H1 (cell line): ENCODE results near the gene PTMA. TPM values are rescaled to one million over a fixed set of nuclear protein-coding genes. Genes with fewer than 3 reads are reported as not detected.

Source experiments
- CTCF ChIA-PET: fragments of 300-600 bp; sonication (Branson Sonifier 250); formaldehyde crosslinking; loops from one replicate; lab custom pipeline; 2021; ENCODE audit not compliant: partially characterized antibody; lab: Charles Lee
- POLR2A ChIA-PET: fragments of 300-600 bp; sonication (Branson Sonifier 250); formaldehyde crosslinking; loops from one replicate; lab custom pipeline; 2021; ENCODE audit warnings: inconsistent platforms; ENCODE audit not compliant: partially characterized antibody; lab: Charles Lee
- DNase-seq, 2 experiments: peaks; one replicate each; pipeline versions ENCODE4 v3.0.0 to v3.0.0-alpha.2; 2010 to 2022; ENCODE audit warnings: low spot score in 2 of 2, low read depth in 1 of 2, mixed read lengths in 1 of 2
- FAIRE-seq: peaks from 2 replicates; lab custom pipeline; 2011; peaks lifted over from hg19 to GRCh38; lab: Jason Lieb, UNC
- H2AFZ ChIP-seq: 2 replicates; pipeline ENCODE4 v1.8.1; 2012; ENCODE audit warnings: low read length, inconsistent platforms
- H2AK5ac ChIP-seq: 2 replicates; pipeline ENCODE4 v1.6.1; 2013; ENCODE audit warnings: low read depth, low read length
- H2BK120ac ChIP-seq: replicated peaks from 2 replicates; pipeline ENCODE3; 2013; ENCODE audit warnings: low read depth, low read length, inconsistent platforms
- H2BK12ac ChIP-seq: 2 replicates; pipeline ENCODE4 v1.6.1; 2013; ENCODE audit warnings: low read depth, low read length
- H2BK15ac ChIP-seq: 2 replicates; pipeline ENCODE4 v1.6.1; 2013; ENCODE audit warnings: low read length
- H2BK20ac ChIP-seq: 2 replicates; pipeline ENCODE4 v1.6.1; 2013; ENCODE audit warnings: low read length
- H2BK5ac ChIP-seq: 2 replicates; pipeline ENCODE4 v1.6.1; 2013; ENCODE audit warnings: low read depth, low read length
- H3K14ac ChIP-seq: 2 replicates; pipeline ENCODE4 v1.6.1; 2013; ENCODE audit warnings: inconsistent platforms; ENCODE audit not compliant: insufficient read length
- H3K18ac ChIP-seq: 2 replicates; pipeline ENCODE4 v1.6.1; 2013; ENCODE audit warnings: low read length; ENCODE audit errors: extremely low read depth
- H3K23ac ChIP-seq: 2 replicates; pipeline ENCODE4 v1.6.1; 2013; ENCODE audit warnings: inconsistent platforms; ENCODE audit not compliant: insufficient read length
- H3K23me2 ChIP-seq: 2 replicates; pipeline ENCODE4 v1.6.1; 2013; ENCODE audit warnings: low read depth, low read length
- H3K27ac ChIP-seq: 2 replicates; pipeline ENCODE4 v1.6.1; 2011; ENCODE audit warnings: low read depth, low read length, inconsistent platforms
- H3K27me3 ChIP-seq, 4 experiments: replicated peaks in 1 of 4; 1 replicate in 1 of 4; 2 replicates in 3 of 4; pipeline versions ENCODE4 v1.6.1 to v1.8.1; 2011 to 2013; ENCODE audit warnings: low read length in 3 of 4, mild to moderate bottlenecking in 3 of 4, inconsistent platforms in 2 of 4, mixed read lengths in 2 of 4, moderate library complexity in 1 of 4; ENCODE audit not compliant: control insufficient read depth in 3 of 4, insufficient read depth in 3 of 4; ENCODE audit errors: extremely low read depth in 1 of 4
- H3K36me3 ChIP-seq, 4 experiments: 2 replicates each; pipeline versions ENCODE4 v1.6.1 to v1.8.1; 2011 to 2013; ENCODE audit warnings: mild to moderate bottlenecking in 4 of 4, low read length in 3 of 4, moderate library complexity in 2 of 4, control low read depth in 1 of 4, inconsistent platforms in 1 of 4; ENCODE audit not compliant: insufficient read depth in 4 of 4, control insufficient read depth in 2 of 4
- H3K4ac ChIP-seq: replicated peaks from 2 replicates; pipeline ENCODE3; 2013; ENCODE audit warnings: low read length, low read depth, mixed read lengths, inconsistent platforms; ENCODE audit not compliant: insufficient read length
- H3K4me1 ChIP-seq, 4 experiments: replicated peaks in 1 of 4; 1 replicate in 1 of 4; 2 replicates in 3 of 4; pipeline versions ENCODE4 v1.6.1 to v1.8.1; 2011 to 2013; ENCODE audit warnings: low read length in 3 of 4, inconsistent platforms in 2 of 4, mixed read lengths in 1 of 4; ENCODE audit not compliant: insufficient read depth in 4 of 4, control insufficient read depth in 3 of 4
- H3K4me2 ChIP-seq, 2 experiments: 2 replicates each; pipeline versions ENCODE4 v1.6.1 to v1.8.1; 2011 to 2013; ENCODE audit warnings: low read depth in 2 of 2, low read length in 2 of 2, control low read depth in 1 of 2, inconsistent platforms in 1 of 2, mild to moderate bottlenecking in 1 of 2; ENCODE audit not compliant: insufficient read depth in 1 of 2
- H3K4me3 ChIP-seq, 4 experiments: fragments of 200-600, 300-600 bp in 1 of 4; sonication (generic), shearing (Covaris generic), sonication (Bioruptor Twin) in 1 of 4; 2 replicates each; pipeline versions ENCODE4 v1.5.1 to v1.8.1; 2011 to 2016; ENCODE audit warnings: low read length in 4 of 4, low read depth in 3 of 4, control low read depth in 2 of 4, inconsistent platforms in 2 of 4, mild to moderate bottlenecking in 2 of 4, mixed read lengths in 1 of 4, moderate library complexity in 1 of 4; ENCODE audit not compliant: insufficient read depth in 2 of 4; ENCODE audit errors: extremely low read depth in 1 of 4
- H3K56ac ChIP-seq: replicated peaks from 2 replicates; pipeline ENCODE3; 2013; ENCODE audit warnings: low read depth, mild to moderate bottlenecking, mixed read lengths, low read length, inconsistent platforms; ENCODE audit not compliant: insufficient read length
- H3K79me1 ChIP-seq: 2 replicates; pipeline ENCODE4 v1.6.1; 2013; ENCODE audit warnings: low read depth, low read length, control low read depth
- H3K79me2 ChIP-seq, 2 experiments: 2 replicates each; pipeline versions ENCODE4 v1.6.1 to v1.8.1; 2012 to 2013; ENCODE audit warnings: low read length in 2 of 2, mild to moderate bottlenecking in 2 of 2, inconsistent platforms in 1 of 2; ENCODE audit not compliant: insufficient read depth in 2 of 2, control insufficient read depth in 1 of 2
- H3K9ac ChIP-seq, 4 experiments: replicated peaks in 1 of 4; 1 replicate in 1 of 4; 2 replicates in 3 of 4; pipeline versions ENCODE4 v1.6.1 to v1.8.1; 2011 to 2013; ENCODE audit warnings: low read depth in 3 of 4, low read length in 3 of 4, control low read depth in 2 of 4, mild to moderate bottlenecking in 2 of 4, moderate library complexity in 2 of 4, inconsistent platforms in 1 of 4; ENCODE audit errors: extremely low read depth in 1 of 4
- H3K9me3 ChIP-seq, 2 experiments: 2 replicates each; pipeline versions ENCODE4 v1.6.1 to v1.8.1; 2012 to 2013; ENCODE audit warnings: mild to moderate bottlenecking in 2 of 2, moderate library complexity in 2 of 2, control low read depth in 1 of 2, inconsistent platforms in 1 of 2, low read depth in 1 of 2, low read length in 1 of 2, mixed read lengths in 1 of 2; ENCODE audit not compliant: insufficient read depth in 2 of 2
- H4K20me1 ChIP-seq, 2 experiments: replicated peaks in 1 of 2; 2 replicates each; pipeline versions ENCODE3 to v1.8.1; 2011 to 2013; ENCODE audit warnings: inconsistent platforms in 2 of 2, low read length in 2 of 2, mild to moderate bottlenecking in 1 of 2; ENCODE audit not compliant: insufficient read depth in 2 of 2, control insufficient read depth in 1 of 2
- H4K5ac ChIP-seq: 2 replicates; pipeline ENCODE4 v1.6.1; 2013; ENCODE audit warnings: low read length, low read depth, mixed read lengths, inconsistent platforms; ENCODE audit not compliant: insufficient read length
- H4K8ac ChIP-seq: 2 replicates; pipeline ENCODE4 v1.8.0; 2013; ENCODE audit warnings: mild to moderate bottlenecking, moderate library complexity, low read length, inconsistent platforms; ENCODE audit not compliant: insufficient read depth; ENCODE audit errors: extremely low read depth
- H4K91ac ChIP-seq: replicated peaks from 2 replicates; pipeline ENCODE3; 2013; ENCODE audit warnings: low read length, mixed read lengths, inconsistent platforms; ENCODE audit not compliant: insufficient read length
- BCL11A ChIP-seq, 2 experiments: IDR thresholded peaks; one replicate each; pipeline ENCODE4 v1.6.1; 2011; ENCODE audit warnings: low read depth in 2 of 2, low read length in 2 of 2, mild to moderate bottlenecking in 2 of 2
- CBX5 ChIP-seq: fragments of 300-800, 300-1000 bp; sonication (generic); IDR thresholded peaks from 2 replicates; pipeline ENCODE4 v1.7.1; 2016; ENCODE audit warnings: antibody characterized with exemption, low read length, low read depth
- CEBPB ChIP-seq: IDR thresholded peaks from 2 replicates; pipeline ENCODE4 v1.6.1; 2012; ENCODE audit warnings: low read depth, low read length
- E2F6 ChIP-seq: IDR thresholded peaks from 2 replicates; pipeline ENCODE4 v1.6.1; 2012; ENCODE audit warnings: inconsistent platforms
- HDAC2 ChIP-seq, 2 experiments: fragments of 300-600 bp in 1 of 2; sonication (generic) in 1 of 2; IDR thresholded peaks; 2 replicates each; pipeline ENCODE4 v1.6.1; 2011 to 2012; ENCODE audit warnings: low read depth in 2 of 2, low read length in 2 of 2, mild to moderate bottlenecking in 2 of 2, moderate library complexity in 2 of 2, borderline replicate concordance in 1 of 2, inconsistent platforms in 1 of 2
- JUN ChIP-seq: IDR thresholded peaks from 2 replicates; pipeline ENCODE4 v1.6.1; 2011; ENCODE audit warnings: low read depth, mild to moderate bottlenecking, improper control_type of control experiment, low read length
- POLR2AphosphoS5 ChIP-seq: IDR thresholded peaks from 2 replicates; pipeline ENCODE4 v1.6.1; 2011; ENCODE audit warnings: low read depth, low read length
- POU5F1 ChIP-seq: IDR thresholded peaks from 2 replicates; pipeline ENCODE4 v1.6.1; 2011; ENCODE audit warnings: low read depth, mild to moderate bottlenecking, low read length, moderate library complexity
- RXRA ChIP-seq: IDR thresholded peaks from 2 replicates; pipeline ENCODE4 v1.6.1; 2011; ENCODE audit warnings: low read depth, mild to moderate bottlenecking, low read length, moderate library complexity; ENCODE audit not compliant: insufficient read depth
- SAP30 ChIP-seq: fragments of 300-600 bp; sonication (generic); IDR thresholded peaks from 2 replicates; pipeline ENCODE4 v1.7.1; 2012; ENCODE audit warnings: low read length, moderate library complexity, mild to moderate bottlenecking, inconsistent platforms; ENCODE audit not compliant: insufficient read depth, insufficient replicate concordance
- SUZ12 ChIP-seq: fragments of 200-600 bp; sonication (generic); IDR thresholded peaks from 2 replicates; pipeline ENCODE4 v1.6.1; 2012; ENCODE audit warnings: mild to moderate bottlenecking, inconsistent platforms, low read length, moderate library complexity, mixed read lengths
- TAF1 ChIP-seq: IDR thresholded peaks from 2 replicates; pipeline ENCODE4 v1.6.1; 2011; ENCODE audit warnings: mild to moderate bottlenecking, low read depth, low read length
- TCF12 ChIP-seq: IDR thresholded peaks from 2 replicates; pipeline ENCODE4 v1.6.1; 2011; ENCODE audit warnings: low read depth, mild to moderate bottlenecking, low read length
- WGBS, 2 experiments: shearing (Covaris generic) in 1 of 2; methylation state at CpG; one replicate each; pipeline versions ENCODE4 v1.1.6 to v1.1.7; 2013 to 2015; ENCODE audit warnings: low lambda C conversion rate in 2 of 2, mixed read lengths in 2 of 2, inconsistent platforms in 1 of 2, low coverage in 1 of 2, missing lambda C conversion rate in 1 of 2; ENCODE audit not compliant: insufficient replicate concordance in 2 of 2, insufficient coverage in 1 of 2, insufficient read length in 1 of 2; ENCODE audit errors: extremely low coverage in 1 of 2, missing lambda C conversion rate in 1 of 2; 5-methylcytosine and 5-hydroxymethylcytosine counted together
- polyA plus RNA-seq, 7 experiments: library from polyadenylated mRNA; depleted of rRNA in 3 of 7; stranded (reverse) in 5 of 7; unstranded in 2 of 7; fragments of >200 nt in 5 of 7; fragments of 200-250 nt in 2 of 7; gene quantifications; 1 replicate in 5 of 7; 2 replicates in 1 of 7; 4 replicates in 1 of 7; pipeline versions ENCODE4 v1.2.1 to v1.2.3, GENCODE V29; 2011 to 2013; ENCODE audit warnings: missing spikeins in 2 of 7, mixed read lengths in 2 of 7
- total RNA-seq: library from RNA; stranded (reverse); fragmentation: NEBNext Ultra II Directional; extraction: Animal tissue kit (Norgen Biotek cat#: 25700); gene quantifications from 2 replicates; pipeline ENCODE4 v1.2.1, GENCODE V29; 2021

PTMA gene
- total and polyA plus RNA-seq, 2 of the 8 experiments (the other 6 are each of a cell fraction or from before 2014, with no cell fraction given) = 683 to 2,680 TPM

GRCh38 chr2:231660860-231661259 lies 47.5 kb upstream of the PTMA start:
- no peak overlapping the region for H3K4ac ChIP-seq
- POLR2A ChIA-PET = interaction anchor here (1.0 to 7.3 kb wide), 12 partner anchors 8 to 53 kb away, joined by 3 to 100 read pairs (median 6); partner anchors contain the start of gene PTMA

More at GRCh38 chr2:231660860-231661259, 47.5 kb upstream of the PTMA start:
- Histone ChIP-seq H2BK15ac (peak overlapping the region; percentile 46), H4K91ac (peak overlapping the region; percentile 53), H3K4me1 (peaks cover 0 to 21% (median 4%) of the 10 kb centered on the region in 4 experiments; a peak in 6 of 7 replicates), H2BK20ac (peak overlapping the region; percentile 29; the same call in 1 of the 2 replicates), H3K9me3 (no peaks in the 10 kb centered on the region; a peak in 1 of 4 replicates), H3K23ac (no peak overlapping the region), H2BK5ac (no peak overlapping the region), H4K8ac (no peak overlapping the region), H3K23me2 (peaks cover 2% of the 10 kb centered on the region; the same call in 1 of the 2 replicates), H2BK120ac (peak overlapping the region; percentile 13), H4K5ac (no peak overlapping the region), H3K9ac (no peak overlapping the region), H4K20me1 (no peaks in the 10 kb centered on the region), H3K27ac (no peak overlapping the region; the same call in 1 of the 2 replicates), H3K4me2 (no peak overlapping the region), H3K4me3 (no peak overlapping the region), H3K27me3 (peaks cover 0 to 10% (median 3%) of the 10 kb centered on the region in 4 experiments; a peak in 5 of 7 replicates), H3K36me3 (no peaks in the 10 kb centered on the region)
- 93% methylated on average over 8 of the region's 8 CpGs; no CpG with 5 or more reads in 1 of the 2 experiments for WGBS, 2 experiments
- CTCF ChIA-PET = interaction anchor here (0.7 to 11.3 kb wide), 10 partner anchors 8 to 250 kb away, joined by 3 to 148 read pairs (median 4); no protein-coding TSS in a partner anchor
- FAIRE-seq (no peak), DNase-seq (no peak)
- TF ChIP-seq CEBPB (no peak), TCF12 (no peak), CBX5 (no peak), POU5F1 (no peak), E2F6 (no peak), SAP30 (no peak), HDAC2 (IDR thresholded peaks at IDR 0.05; ENCODE audit: borderline replicate concordance in 1 of 2, low read depth in 2 of 2, low read length in 2 of 2) (no peak), SUZ12 (no peak), POLR2AphosphoS5 (no peak), RXRA (no peak), TAF1 (no peak), JUN (no peak), BCL11A (IDR thresholded peaks at IDR 0.05; ENCODE audit: low read depth in 2 of 2, low read length in 2 of 2) (no peak)
- TF ChIP-seq, all 59 proteins: peak for 0
- Histone ChIP-seq H3K79me1 (no peaks in the 10 kb centered on the region), H3K79me2 (no peaks in the 10 kb centered on the region), H2AK5ac (peak overlapping the region; percentile 14; the same call in 1 of the 2 replicates), H3K18ac (peak overlapping the region; percentile 66), H3K56ac (no peak overlapping the region), H2AFZ (peak overlapping the region; percentile 23; the same call in 1 of the 2 replicates), H3K14ac (no peak overlapping the region), H2BK12ac (peak overlapping the region; percentile 62; the same call in 1 of the 2 replicates)
